ENCODE results near the gene SLC43A2.

DNA sequence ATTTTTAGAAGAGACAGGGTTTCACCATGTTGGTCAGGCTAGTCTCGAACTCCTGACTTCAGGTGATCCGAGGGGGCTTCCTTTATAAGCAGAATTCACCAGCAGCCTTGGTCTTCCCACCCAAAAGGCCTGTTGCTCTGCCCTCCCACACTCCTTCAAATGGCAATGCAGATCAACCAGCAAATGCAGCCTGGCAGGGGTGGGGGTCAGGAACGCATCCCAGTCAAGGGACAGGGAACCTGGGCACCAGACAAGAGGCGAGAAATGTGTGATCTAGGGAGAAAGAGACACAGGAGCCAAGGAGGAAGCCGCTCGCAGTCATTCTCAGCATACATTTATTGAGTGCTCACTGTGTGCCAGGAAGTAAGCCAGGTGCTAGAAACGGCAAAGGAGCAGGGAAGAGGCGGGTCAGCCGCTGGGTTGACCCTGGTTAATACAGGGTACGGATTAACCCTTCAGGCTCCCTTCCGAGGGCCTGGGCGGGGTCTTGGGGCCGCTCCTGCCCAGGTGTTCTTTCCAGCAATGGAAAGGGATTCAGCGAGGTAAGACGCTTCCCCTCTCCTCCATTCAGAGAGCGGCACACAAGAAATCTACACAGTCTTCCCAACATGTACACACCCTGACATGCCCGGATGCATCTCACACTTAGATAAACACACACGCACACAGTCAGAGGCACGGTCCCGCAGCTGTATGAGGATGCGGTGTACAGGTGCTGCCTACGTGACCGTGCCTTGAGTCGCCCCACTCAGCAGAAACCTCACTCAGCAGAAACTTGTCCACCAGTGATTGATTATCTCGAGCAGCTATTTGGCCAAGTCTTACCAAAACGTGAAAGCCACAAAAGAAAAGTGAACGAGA lies 59.5 kb downstream of the SLC43A2 start:
- TF ChIP-seq, protein P1, sequence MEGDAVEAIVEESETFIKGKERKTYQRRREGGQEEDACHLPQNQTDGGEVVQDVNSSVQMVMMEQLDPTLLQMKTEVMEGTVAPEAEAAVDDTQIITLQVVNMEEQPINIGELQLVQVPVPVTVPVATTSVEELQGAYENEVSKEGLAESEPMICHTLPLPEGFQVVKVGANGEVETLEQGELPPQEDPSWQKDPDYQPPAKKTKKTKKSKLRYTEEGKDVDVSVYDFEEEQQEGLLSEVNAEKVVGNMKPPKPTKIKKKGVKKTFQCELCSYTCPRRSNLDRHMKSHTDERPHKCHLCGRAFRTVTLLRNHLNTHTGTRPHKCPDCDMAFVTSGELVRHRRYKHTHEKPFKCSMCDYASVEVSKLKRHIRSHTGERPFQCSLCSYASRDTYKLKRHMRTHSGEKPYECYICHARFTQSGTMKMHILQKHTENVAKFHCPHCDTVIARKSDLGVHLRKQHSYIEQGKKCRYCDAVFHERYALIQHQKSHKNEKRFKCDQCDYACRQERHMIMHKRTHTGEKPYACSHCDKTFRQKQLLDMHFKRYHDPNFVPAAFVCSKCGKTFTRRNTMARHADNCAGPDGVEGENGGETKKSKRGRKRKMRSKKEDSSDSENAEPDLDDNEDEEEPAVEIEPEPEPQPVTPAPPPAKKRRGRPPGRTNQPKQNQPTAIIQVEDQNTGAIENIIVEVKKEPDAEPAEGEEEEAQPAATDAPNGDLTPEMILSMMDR (IDR thresholded peaks at IDR 0.05): no peak
- TF ChIP-seq POLR2A (IDR thresholded peaks at IDR 0.05): no peak

Measured in body of pancreas (tissue), 4 donors.